Stimulated activated CD8-positive, alpha-beta memory T cell treated with anti-CD3 and anti-CD28 coated beads, Interleukin-7, amount 100 ng/mL, for 24 hours (primary cell): Measurements from ENCODE around the gene CACNA1G.
A peak's percentile ranks its signal among the peaks of the same experiment; 100 is the strongest.

ENCODE experiments used
- DNase-seq: peaks from one replicate; pipeline ENCODE4 v3.0.0-alpha.2; 2020; ENCODE audit warnings: low read depth

Gene CACNA1G

GRCh38 chr17:50533720-50534148, 26.8 kb upstream of the CACNA1G start:
- DNase-seq = no peak

- DNase-seq = no peak
These were observed 26.1 kb upstream of the CACNA1G start for GRCh38 chr17:50534222-50534978.

GRCh38 chr17:50534979-50535326, 25.6 kb upstream of the CACNA1G start:
- no peak for DNase-seq

DNA sequence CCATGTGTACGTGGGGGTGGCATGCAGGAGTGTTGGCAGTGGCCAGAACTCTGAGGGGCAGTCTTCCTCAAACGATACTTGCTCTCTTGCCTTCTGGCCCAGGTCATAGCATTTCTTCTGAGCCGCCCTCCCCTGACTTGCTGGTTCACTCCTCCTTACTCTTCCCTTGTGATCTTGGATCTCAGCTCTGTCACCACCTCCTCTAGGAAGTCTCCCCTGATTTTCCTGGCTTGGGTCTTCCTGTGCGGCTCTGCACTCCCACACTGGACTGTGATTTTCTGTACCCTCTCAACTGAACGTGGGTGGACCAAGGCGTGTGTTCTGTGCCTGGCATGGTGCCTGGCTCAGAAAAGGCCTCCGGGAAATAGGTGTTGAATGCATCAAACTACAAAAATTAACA, 25.1 kb upstream of the CACNA1G start:
- no peak for DNase-seq

GRCh38 chr17:50536683-50537646, 23.6 kb upstream of the CACNA1G start:
- no peak for DNase-seq

- no peak for DNase-seq
These were observed 22.6 kb upstream of the CACNA1G start for GRCh38 chr17:50537721-50538548.

GRCh38 chr17:50538549-50539410, 21.7 kb upstream of the CACNA1G start:
- no peak for DNase-seq

DNA sequence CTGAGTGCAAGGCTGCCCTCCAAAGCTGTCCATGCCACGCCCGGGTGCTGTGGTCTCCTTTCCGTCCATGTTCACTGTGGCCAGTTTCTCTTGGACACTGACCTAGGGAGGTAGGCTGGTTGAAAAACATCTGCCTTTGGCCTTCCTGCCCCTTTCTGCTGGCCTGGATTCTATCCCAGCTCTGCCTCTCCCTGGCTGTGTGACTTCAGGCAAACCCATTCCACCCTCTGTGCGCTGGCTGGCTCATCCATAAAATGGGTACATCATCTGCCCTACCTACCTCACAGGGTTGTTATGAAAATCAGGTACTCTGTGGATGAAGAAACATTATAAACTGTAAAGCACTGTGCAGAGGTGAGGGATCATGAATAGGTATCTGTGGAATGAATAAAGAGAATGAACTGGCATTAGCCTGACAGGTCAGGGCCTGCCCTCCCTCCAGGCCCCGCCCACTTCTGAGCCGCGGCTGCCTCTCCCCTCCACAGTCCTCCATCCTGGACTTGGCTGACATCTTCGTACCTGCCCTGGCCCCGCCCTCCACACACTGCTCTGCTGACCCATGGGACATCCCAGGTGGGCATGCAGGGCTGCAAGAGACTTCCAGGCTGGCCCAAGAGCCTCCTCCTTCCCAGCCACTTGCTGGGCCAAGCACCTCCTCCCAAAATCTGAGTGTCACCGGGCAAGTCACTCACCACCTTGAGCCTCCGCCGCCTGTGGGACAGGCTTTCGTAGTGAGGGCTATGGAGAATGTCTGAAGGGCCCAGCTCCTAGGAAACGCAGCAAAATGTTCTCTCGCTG, 20.6 kb upstream of the CACNA1G start:
- DNase-seq = no peak

DNA sequence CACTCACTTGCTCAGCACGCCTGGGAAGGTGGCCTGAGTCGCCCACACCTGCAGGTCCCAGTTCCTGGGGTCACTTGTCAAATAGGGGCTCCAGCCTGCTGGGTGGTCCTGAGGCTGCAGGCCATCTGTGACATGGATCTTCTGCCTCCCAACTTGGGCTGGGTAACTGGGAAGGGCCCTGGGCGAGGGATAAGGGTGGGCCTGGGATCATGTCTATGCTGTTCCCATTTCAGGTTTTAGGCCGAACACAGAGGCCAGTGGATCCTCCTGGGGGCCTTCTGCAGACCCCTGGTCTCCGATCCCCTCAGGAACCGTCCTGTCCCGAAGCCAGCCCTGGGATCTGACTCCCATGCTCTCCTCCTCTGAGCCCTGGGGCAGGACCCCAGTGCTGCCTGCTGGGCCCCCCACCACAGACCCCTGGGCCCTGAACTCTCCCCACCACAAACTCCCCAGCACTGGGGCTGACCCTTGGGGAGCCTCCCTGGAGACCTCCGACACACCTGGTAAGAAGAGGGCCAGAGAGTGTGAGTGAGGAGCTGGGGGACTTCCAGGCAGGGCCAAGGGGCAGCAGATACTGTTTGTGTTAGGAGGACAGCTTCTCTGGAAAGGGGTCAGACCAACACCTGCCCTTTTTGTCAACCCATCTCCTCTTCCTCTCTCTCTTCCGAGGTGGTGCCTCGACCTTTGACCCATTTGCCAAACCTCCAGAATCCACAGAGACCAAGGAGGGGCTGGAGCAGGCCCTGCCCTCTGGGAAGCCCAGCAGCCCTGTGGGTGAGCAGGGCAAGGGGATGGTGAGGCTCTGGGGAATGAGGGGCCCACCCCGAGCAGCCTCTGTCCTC, 19.7 kb upstream of the CACNA1G start:
- no peak for DNase-seq

GRCh38 chr17:50541402-50541715, 19.2 kb upstream of the CACNA1G start:
- no peak for DNase-seq

- DNase-seq = peak; percentile 62
These were observed 18.5 kb upstream of the CACNA1G start for GRCh38 chr17:50541716-50542688.

DNA sequence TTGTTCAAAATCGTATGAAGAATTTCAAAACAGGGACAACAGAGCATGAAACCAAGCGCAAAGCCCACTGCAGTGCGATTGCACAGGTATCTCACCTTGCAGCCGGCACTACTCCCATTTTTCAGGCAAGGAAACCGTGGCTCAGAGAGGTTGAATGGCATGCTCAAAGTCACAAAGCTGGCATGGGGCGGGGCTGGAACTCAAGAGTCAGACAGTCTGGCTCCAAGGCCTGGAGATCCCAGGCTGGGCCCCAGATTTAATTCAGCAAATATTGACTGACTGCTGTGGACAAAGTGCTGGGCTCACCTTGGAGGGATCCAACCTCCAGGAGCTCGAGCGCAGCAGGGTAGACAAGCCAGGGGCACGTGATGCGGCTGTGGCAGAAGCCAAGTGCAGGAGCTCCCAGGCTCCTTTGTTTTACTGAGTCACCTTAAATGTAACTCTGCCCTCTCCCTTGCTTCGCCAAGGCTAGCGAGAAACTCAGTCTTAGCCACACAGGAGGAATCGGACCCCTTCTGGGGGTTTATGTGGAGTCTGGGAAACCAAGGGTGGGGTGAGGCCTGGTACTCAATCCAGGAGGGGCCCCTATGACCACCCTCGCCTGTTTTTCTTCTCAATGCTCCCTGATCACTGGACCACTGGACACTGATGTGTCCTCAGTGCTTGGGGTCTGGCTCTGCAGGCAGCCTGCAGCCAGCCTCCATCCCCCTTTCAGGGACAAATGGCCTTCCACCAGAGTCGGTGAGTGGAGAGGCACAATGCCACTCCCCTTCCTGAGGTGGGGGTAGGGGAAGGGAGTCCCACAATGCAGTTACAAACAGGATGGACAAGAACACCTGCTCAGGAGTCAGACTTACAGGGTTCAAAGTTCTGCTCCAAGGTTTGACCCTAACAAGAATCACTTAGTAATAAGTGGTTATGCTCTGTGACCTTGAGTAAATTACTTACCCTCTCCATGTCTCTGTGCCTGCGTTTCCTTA, 17.4 kb upstream of the CACNA1G start:
- DNase-seq = no peak

DNA sequence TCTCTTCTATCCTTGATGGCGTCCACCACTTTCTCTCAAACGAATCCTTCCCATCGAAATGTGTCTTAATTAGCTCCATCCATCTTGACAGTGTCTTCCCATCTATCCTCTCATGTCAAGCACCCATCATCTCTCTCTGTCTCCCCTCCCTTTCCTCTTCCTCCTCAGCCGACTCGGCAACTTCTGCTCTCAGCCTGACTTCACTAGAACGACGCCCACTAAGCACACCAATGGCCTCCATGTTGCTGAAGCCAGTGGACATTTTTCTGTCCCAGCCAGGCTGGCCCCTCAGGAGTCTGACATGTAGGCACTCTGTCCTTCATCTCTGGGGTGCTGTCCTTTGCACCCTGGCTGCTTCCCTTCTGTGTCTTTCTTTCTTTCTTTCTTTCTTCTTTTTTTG, 16.0 kb upstream of the CACNA1G start:
- no peak for DNase-seq

GRCh38 chr17:50545311-50545710, 15.2 kb upstream of the CACNA1G start:
- DNase-seq = no peak

- DNase-seq = no peak
These were observed 13.8 kb upstream of the CACNA1G start for GRCh38 chr17:50546701-50547034.

GRCh38 chr17:50547035-50547735, 13.3 kb upstream of the CACNA1G start, which contains the start of gene SPATA20:
SPATA20 (plus strand) TSS chr17:50547174; CDS start chr17:50547209, 35 bp downstream.
- DNase-seq = peak; percentile 69

DNA sequence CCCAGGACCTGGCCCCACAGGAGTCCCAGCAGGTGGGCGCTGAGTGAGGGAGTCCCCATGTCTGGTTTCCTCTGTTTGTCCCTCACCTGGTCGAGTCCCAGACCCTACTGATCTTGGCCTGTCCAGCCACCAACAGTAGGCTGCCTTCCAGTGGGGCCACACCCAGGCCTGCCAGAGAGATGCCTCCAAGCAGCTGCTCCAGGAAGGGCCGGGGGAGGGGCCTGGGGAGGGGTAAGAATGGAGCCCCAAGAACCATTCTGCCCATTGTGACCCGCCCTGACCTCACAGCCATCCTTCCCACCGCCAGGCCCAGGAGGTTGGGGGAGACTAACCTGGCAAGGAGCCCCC, 12.8 kb upstream of the CACNA1G start:
- DNase-seq = no peak
